Gastroesophageal sphincter (tissue), 3 donors: ENCODE measurements around the gene KCNN3.

Experiments used
- POLR2A ChIP-seq, 2 donors: fragments of 450-650 bp; IDR thresholded peaks; one replicate each; pipeline ENCODE4 v1.6.1; 2017; ENCODE audit warnings: antibody characterized with exemption in 2 of 2, mild to moderate bottlenecking in 2 of 2, moderate library complexity in 1 of 2
- POLR2AphosphoS5 ChIP-seq: sonication (generic); formaldehyde crosslinking; IDR thresholded peaks from one replicate; pipeline ENCODE4 v1.6.1; 2017; ENCODE audit warnings: antibody characterized with exemption
- TF ChIP-seq, protein P1 (sequence below), 4 experiments: fragments of 200-600 bp in 2 of 4; fragments of 450-650 bp in 2 of 4; sonication (generic) in 1 of 4; IDR thresholded peaks; one replicate each; pipeline ENCODE4 v1.5.1; 2017 to 2019; ENCODE audit warnings: antibody characterized with exemption in 4 of 4, mild to moderate bottlenecking in 2 of 4, moderate library complexity in 2 of 4

DNA sequence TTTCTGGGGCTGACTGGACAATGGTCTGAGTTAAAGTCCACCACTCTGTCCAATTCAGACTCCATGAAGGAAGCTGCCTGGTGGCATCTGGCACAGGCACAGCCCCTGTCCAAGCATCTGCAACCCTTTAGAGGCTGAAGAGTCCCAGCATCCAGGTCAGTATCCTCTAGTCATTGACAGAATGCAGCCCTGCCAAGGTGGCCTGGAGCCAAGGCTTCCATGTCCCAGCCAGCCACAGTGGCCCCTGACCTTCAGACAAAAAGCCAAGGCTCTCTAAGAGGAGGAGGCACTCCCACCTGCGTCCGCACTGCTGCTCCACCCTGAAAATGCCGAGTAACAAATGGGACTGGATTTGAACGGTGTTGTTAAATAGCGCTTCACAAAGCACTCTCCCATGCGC, 49.4 kb downstream of the KCNN3 start:
- TF ChIP-seq, protein P1, sequence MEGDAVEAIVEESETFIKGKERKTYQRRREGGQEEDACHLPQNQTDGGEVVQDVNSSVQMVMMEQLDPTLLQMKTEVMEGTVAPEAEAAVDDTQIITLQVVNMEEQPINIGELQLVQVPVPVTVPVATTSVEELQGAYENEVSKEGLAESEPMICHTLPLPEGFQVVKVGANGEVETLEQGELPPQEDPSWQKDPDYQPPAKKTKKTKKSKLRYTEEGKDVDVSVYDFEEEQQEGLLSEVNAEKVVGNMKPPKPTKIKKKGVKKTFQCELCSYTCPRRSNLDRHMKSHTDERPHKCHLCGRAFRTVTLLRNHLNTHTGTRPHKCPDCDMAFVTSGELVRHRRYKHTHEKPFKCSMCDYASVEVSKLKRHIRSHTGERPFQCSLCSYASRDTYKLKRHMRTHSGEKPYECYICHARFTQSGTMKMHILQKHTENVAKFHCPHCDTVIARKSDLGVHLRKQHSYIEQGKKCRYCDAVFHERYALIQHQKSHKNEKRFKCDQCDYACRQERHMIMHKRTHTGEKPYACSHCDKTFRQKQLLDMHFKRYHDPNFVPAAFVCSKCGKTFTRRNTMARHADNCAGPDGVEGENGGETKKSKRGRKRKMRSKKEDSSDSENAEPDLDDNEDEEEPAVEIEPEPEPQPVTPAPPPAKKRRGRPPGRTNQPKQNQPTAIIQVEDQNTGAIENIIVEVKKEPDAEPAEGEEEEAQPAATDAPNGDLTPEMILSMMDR (IDR thresholded peaks at IDR 0.05) = no peak
- TF ChIP-seq POLR2A (IDR thresholded peaks at IDR 0.05) (no peak), POLR2AphosphoS5 (no peak)
